SK-N-SH treated with all-trans-retinoic acid at 6 μM for 48 hours (cell line): Measurements from ENCODE around the gene KCNIP2.

ENCODE experiments used
- ATAC-seq: fragments of 200-7000 bp; cut with Tn5 transposase; 3 replicates; pipeline ENCODE4 v1.9.1; 2020; ENCODE audit warnings: mild to moderate bottlenecking, moderate library complexity
- ARNTL ChIP-seq: fragments of 450-650 bp; formaldehyde crosslinking; IDR thresholded peaks from 2 replicates; pipeline ENCODE4 v1.5.0; 2020; ENCODE audit warnings: low read depth, mild to moderate bottlenecking, moderate library complexity, borderline replicate concordance
- BACH2 ChIP-seq: fragments of 250-450 bp; sonication (Bioruptor Pico); IDR thresholded peaks from 2 replicates; pipeline ENCODE4 v1.9.0; 2021; ENCODE audit warnings: mild to moderate bottlenecking, borderline replicate concordance
- CSDC2 ChIP-seq: fragments of 250-450 bp; sonication (Bioruptor Pico); IDR thresholded peaks from 2 replicates; pipeline ENCODE4 v1.5.0; 2020; ENCODE audit warnings: mild to moderate bottlenecking, moderate library complexity
- GLIS3 ChIP-seq: fragments of 250-450 bp; sonication (Bioruptor Pico); IDR thresholded peaks from 2 replicates; pipeline ENCODE4 v1.5.0; 2020; ENCODE audit warnings: mild to moderate bottlenecking, moderate library complexity
- ISL1 ChIP-seq: fragments of 250-450 bp; sonication (Bioruptor Pico); IDR thresholded peaks from 2 replicates; pipeline ENCODE4 v2.1.2; 2022; ENCODE audit warnings: mild to moderate bottlenecking, moderate library complexity
- OSR1 ChIP-seq: fragments of 250-450 bp; sonication (Bioruptor Pico); IDR thresholded peaks from 2 replicates; pipeline ENCODE4 v1.8.0; 2022; ENCODE audit warnings: moderate library complexity, mild to moderate bottlenecking, inconsistent platforms
- PPARA ChIP-seq: fragments of 250-450 bp; sonication (Bioruptor Pico); IDR thresholded peaks from 2 replicates; pipeline ENCODE4 v1.5.0; 2020; ENCODE audit warnings: mild to moderate bottlenecking, borderline replicate concordance
- RARB ChIP-seq: fragments of 250-450 bp; sonication (Bioruptor Pico); IDR thresholded peaks from 2 replicates; pipeline ENCODE4 v1.8.0; 2021; ENCODE audit warnings: mild to moderate bottlenecking, moderate library complexity
- SNAI2 ChIP-seq: fragments of 250-450 bp; sonication (Bioruptor Pico); IDR thresholded peaks from 2 replicates; pipeline ENCODE4 v1.5.0; 2020; ENCODE audit warnings: mild to moderate bottlenecking, moderate library complexity
- TCF4 ChIP-seq: fragments of 250-450 bp; sonication (Bioruptor Pico); IDR thresholded peaks from 2 replicates; pipeline ENCODE4 v1.8.0; 2021; ENCODE audit warnings: mild to moderate bottlenecking, moderate library complexity, borderline replicate concordance
- TOX ChIP-seq: fragments of 250-450 bp; sonication (Bioruptor Pico); IDR thresholded peaks from 2 replicates; pipeline ENCODE4 v1.8.0; 2021; ENCODE audit warnings: mild to moderate bottlenecking, moderate library complexity, borderline replicate concordance
- ZC3H10 ChIP-seq: fragments of 250-450 bp; sonication (Bioruptor Pico); IDR thresholded peaks from 2 replicates; pipeline ENCODE4 v1.5.1; 2021; ENCODE audit warnings: mild to moderate bottlenecking, moderate library complexity
- ZFP3 ChIP-seq: fragments of 250-450 bp; sonication (Bioruptor Pico); IDR thresholded peaks from 2 replicates; pipeline ENCODE4 v1.5.0; 2020; ENCODE audit warnings: mild to moderate bottlenecking, moderate library complexity
- ZFP30 ChIP-seq: fragments of 450-650 bp; formaldehyde crosslinking; IDR thresholded peaks from 2 replicates; pipeline ENCODE4 v1.5.0; 2022; ENCODE audit warnings: mild to moderate bottlenecking, moderate library complexity
- ZNF565 ChIP-seq: fragments of 450-650 bp; formaldehyde crosslinking; conservative IDR thresholded peaks from 2 replicates; pipeline ENCODE4 v1.5.0; 2020; ENCODE audit warnings: low read depth, mild to moderate bottlenecking, moderate library complexity
- ZNF70 ChIP-seq: fragments of 450-650 bp; formaldehyde crosslinking; IDR thresholded peaks from 2 replicates; pipeline ENCODE4 v1.5.0; 2020; ENCODE audit warnings: mild to moderate bottlenecking, moderate library complexity
- ZNF8 ChIP-seq: fragments of 450-650 bp; formaldehyde crosslinking; IDR thresholded peaks from 2 replicates; pipeline ENCODE4 v1.5.0; 2020; ENCODE audit warnings: mild to moderate bottlenecking, moderate library complexity
- TF ChIP-seq, protein P1 (sequence below): fragments of 250-450 bp; sonication (Bioruptor Pico); IDR thresholded peaks from 2 replicates; pipeline ENCODE4 v1.5.0; 2020; ENCODE audit warnings: mild to moderate bottlenecking, moderate library complexity
- TF ChIP-seq, protein P2 (sequence below): fragments of 250-450 bp; sonication (Bioruptor Pico); IDR thresholded peaks from 2 replicates; pipeline ENCODE4 v1.8.0; 2021; ENCODE audit warnings: low read depth, mild to moderate bottlenecking, moderate library complexity, borderline replicate concordance
- TF ChIP-seq, protein P3 (sequence below): fragments of 250-450 bp; sonication (Bioruptor Pico); IDR thresholded peaks from 2 replicates; pipeline ENCODE4 v1.5.1; 2021; ENCODE audit warnings: mild to moderate bottlenecking, moderate library complexity

Gene KCNIP2

DNA sequence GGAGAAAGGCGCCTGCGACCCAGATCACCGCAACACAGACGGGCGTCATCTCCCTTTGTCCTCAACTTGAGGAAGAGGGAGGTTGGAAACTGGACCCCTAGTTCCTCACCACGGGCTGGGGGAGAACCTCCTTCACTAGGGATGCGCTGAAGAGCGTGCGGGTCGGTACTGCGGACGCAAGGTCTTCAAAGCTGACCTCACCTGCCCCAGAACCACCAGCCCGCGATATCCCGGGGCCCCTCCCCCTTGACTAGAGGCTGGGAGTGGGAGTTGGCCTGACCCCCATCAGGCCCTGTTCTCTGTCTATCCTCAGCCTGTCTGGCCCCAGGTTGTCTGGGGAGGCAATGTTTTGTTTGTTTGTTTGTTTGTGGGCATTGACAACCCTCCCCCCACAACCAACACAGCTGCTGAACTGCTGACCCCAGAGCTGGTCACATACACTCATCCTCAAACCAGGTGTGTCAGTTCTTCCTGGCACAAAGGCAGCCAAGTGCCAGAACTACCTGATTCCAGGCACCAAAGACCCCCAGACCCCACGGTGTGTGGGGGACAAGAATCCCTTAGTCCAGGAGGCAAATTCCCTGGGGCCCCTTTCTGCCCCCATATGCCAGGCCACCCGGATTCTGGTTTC is 63.3 kb downstream of the KCNIP2 start:
- TF ChIP-seq CSDC2 (CRISPR knock-in tag) (no peak), ZNF565 (CRISPR knock-in tag) (no peak), ZC3H10 (no peak), RARB (CRISPR knock-in tag) (no peak), ZNF70 (CRISPR knock-in tag) (no peak), TOX (CRISPR knock-in tag) (no peak), PPARA (CRISPR knock-in tag) (no peak), BACH2 (no peak)
- TF ChIP-seq, protein P1, sequence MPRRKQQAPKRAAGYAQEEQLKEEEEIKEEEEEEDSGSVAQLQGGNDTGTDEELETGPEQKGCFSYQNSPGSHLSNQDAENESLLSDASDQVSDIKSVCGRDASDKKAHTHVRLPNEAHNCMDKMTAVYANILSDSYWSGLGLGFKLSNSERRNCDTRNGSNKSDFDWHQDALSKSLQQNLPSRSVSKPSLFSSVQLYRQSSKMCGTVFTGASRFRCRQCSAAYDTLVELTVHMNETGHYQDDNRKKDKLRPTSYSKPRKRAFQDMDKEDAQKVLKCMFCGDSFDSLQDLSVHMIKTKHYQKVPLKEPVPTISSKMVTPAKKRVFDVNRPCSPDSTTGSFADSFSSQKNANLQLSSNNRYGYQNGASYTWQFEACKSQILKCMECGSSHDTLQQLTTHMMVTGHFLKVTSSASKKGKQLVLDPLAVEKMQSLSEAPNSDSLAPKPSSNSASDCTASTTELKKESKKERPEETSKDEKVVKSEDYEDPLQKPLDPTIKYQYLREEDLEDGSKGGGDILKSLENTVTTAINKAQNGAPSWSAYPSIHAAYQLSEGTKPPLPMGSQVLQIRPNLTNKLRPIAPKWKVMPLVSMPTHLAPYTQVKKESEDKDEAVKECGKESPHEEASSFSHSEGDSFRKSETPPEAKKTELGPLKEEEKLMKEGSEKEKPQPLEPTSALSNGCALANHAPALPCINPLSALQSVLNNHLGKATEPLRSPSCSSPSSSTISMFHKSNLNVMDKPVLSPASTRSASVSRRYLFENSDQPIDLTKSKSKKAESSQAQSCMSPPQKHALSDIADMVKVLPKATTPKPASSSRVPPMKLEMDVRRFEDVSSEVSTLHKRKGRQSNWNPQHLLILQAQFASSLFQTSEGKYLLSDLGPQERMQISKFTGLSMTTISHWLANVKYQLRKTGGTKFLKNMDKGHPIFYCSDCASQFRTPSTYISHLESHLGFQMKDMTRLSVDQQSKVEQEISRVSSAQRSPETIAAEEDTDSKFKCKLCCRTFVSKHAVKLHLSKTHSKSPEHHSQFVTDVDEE (CRISPR knock-in tag): no peak
- ATAC-seq: no peak

DNA sequence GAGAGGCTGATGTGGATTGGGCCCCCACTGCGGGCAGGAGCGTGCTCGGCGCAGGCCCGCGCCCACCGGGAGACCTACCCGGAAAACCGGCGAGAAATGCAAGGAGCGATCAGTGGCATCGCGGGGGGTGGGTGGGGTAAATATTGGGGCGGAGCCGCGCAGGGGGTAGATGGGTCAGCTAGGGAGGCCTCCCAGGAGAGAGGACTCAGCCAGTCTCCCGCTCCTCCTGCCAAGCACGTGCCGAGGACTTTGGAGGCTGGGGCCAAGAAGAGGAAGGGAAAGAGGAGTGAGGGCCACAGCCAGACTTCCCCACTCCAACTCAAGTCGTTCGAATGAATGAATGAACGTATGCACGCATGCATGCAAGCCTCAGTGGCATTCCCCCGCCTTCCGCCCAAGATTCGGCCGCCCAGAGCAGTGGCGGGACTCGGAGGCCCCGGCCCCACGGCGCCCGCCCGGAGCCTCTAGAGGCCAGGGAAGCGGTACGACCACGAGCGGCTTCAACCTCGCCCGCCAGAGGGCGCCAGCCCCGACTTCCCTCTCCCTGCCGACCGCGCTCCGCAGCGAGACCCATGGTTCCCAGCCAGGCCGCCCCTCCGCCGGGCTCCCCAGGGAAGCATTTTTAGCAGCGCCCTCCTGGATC is 63.9 kb downstream of the KCNIP2 start:
- TF ChIP-seq ZNF70 (CRISPR knock-in tag) (no peak), ZFP3 (CRISPR knock-in tag) (no peak), ISL1 (CRISPR knock-in tag) (no peak), SNAI2 (CRISPR knock-in tag) (no peak)
- TF ChIP-seq, protein P2, sequence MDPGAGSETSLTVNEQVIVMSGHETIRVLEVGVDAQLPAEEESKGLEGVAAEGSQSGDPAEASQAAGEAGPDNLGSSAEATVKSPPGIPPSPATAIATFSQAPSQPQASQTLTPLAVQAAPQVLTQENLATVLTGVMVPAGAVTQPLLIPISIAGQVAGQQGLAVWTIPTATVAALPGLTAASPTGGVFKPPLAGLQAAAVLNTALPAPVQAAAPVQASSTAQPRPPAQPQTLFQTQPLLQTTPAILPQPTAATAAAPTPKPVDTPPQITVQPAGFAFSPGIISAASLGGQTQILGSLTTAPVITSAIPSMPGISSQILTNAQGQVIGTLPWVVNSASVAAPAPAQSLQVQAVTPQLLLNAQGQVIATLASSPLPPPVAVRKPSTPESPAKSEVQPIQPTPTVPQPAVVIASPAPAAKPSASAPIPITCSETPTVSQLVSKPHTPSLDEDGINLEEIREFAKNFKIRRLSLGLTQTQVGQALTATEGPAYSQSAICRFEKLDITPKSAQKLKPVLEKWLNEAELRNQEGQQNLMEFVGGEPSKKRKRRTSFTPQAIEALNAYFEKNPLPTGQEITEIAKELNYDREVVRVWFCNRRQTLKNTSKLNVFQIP: no peak
- ATAC-seq: no peak

DNA sequence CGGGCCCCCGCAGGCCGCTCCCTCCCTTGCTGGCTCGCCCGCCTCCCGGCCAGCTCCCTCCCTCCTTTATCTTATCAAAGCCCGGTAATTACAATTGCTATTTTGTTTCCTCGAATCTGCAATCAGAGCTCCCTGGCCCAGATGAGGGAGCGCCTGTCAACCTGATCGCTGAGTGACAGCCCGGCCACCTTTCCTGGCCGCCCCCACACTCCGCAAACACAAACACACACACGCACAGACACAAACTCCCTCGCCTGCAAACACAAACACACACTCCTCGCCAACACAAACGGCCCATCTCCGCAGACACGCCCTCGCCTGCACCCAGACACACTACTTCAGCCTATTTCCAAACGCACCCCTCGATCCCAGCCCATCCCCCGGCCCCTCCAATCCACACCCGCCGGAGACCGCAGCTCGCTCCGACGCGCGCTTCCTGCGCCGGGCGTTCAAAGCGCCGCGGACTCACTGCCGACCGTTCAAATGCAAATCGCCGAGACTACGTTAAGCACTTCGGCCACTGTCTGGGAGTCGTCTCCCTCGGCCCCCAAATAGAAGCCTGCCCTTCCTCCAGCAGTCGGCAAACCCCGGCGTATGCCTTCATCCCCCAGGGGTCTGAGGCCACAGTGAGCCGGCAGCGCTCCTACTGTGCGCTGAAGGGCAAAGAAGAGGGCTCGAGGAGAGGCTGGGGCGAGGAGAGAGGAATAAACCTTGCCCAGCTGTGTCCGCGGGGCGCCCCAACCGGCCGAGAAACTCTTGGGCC is 64.6 kb downstream of the KCNIP2 start:
- no peak for ATAC-seq
- TF ChIP-seq ZNF565 (CRISPR knock-in tag) (no peak), TCF4 (no peak), ARNTL (no peak), TOX (CRISPR knock-in tag) (no peak), CSDC2 (CRISPR knock-in tag) (no peak)
- TF ChIP-seq, protein P1 (CRISPR knock-in tag): no peak

DNA sequence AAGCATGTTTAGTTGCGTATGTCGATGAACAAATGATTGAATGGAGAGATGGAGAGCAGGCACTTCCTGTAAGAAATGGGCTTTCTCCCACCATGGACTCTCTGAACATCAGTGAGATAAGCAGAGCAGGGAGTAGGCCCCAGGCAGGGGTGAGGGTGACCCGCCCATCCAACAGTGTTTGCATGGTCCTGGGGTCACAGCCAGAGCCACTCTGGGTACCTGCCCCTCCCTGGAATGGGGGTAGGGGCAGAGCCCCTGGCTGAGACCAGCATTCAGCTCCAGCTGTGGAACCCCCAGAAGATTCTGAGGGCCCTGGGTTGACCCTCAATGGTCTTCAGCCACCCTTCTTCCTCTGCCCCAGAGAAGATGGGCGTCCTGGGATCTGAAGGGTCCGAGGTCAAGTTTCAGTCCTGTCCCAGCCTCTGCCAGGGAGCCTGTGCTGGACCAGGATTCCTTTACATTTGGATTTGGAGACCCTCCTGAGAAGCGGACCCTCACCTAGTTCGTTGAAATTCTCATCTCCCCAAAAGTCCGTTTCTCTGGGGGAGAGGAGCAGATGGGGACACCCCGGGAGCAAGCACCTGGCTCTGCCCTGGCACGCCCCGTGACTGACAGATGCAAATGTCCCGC is 65.3 kb downstream of the KCNIP2 start:
- ATAC-seq: no peak
- TF ChIP-seq, protein P3, sequence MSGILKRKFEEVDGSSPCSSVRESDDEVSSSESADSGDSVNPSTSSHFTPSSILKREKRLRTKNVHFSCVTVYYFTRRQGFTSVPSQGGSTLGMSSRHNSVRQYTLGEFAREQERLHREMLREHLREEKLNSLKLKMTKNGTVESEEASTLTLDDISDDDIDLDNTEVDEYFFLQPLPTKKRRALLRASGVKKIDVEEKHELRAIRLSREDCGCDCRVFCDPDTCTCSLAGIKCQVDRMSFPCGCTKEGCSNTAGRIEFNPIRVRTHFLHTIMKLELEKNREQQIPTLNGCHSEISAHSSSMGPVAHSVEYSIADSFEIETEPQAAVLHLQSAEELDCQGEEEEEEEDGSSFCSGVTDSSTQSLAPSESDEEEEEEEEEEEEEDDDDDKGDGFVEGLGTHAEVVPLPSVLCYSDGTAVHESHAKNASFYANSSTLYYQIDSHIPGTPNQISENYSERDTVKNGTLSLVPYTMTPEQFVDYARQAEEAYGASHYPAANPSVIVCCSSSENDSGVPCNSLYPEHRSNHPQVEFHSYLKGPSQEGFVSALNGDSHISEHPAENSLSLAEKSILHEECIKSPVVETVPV (CRISPR knock-in tag): no peak
- TF ChIP-seq ARNTL (no peak), PPARA (CRISPR knock-in tag) (no peak), SNAI2 (CRISPR knock-in tag) (no peak), ZNF565 (CRISPR knock-in tag) (no peak), ZNF70 (CRISPR knock-in tag) (no peak), TCF4 (no peak), TOX (CRISPR knock-in tag) (no peak), ZFP3 (CRISPR knock-in tag) (no peak), ZNF8 (CRISPR knock-in tag) (no peak), ZFP30 (CRISPR knock-in tag) (no peak), GLIS3 (CRISPR knock-in tag) (no peak), OSR1 (no peak)
- TF ChIP-seq, protein P2: no peak
